Measurements from ENCODE around the gene CALHM3. TPM values are rescaled to one million over a fixed set of nuclear protein-coding genes. Genes with fewer than 3 reads are reported as not detected.

CALHM3 gene
- total RNA-seq, 1 experiment from 2014 or later, result not detected

GRCh38 chr10:103451091-103451813 is 27.8 kb downstream of the CALHM3 start:
- DNase-seq (ENCODE audit: low spot score), result peak; percentile 56

DNA sequence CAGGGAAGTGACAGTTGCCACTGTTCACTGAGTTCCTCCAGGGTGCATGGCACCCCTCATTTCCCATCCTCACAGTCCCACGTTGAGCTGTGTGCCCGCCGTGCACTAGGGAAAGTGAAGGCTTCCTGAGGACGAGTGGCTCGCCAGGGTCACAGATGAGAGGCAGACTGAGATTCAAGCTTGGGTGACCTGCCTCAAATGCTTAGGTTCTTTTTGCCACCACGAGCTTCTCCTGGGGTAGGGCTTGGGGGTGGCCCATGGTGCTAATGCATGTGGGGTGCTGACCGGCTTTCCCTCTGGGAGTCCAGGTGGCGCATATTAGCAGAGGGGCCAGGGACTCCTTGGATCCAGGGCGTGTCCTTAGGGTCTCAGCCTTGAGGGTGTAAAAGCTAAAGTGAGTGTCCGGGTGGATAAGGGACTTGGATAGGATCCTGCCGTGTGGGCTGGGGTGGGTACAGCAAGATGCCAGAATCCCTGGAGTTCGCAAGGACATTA is 28.8 kb downstream of the CALHM3 start:
- DNase-seq (ENCODE audit: low spot score), result no peak

DNA sequence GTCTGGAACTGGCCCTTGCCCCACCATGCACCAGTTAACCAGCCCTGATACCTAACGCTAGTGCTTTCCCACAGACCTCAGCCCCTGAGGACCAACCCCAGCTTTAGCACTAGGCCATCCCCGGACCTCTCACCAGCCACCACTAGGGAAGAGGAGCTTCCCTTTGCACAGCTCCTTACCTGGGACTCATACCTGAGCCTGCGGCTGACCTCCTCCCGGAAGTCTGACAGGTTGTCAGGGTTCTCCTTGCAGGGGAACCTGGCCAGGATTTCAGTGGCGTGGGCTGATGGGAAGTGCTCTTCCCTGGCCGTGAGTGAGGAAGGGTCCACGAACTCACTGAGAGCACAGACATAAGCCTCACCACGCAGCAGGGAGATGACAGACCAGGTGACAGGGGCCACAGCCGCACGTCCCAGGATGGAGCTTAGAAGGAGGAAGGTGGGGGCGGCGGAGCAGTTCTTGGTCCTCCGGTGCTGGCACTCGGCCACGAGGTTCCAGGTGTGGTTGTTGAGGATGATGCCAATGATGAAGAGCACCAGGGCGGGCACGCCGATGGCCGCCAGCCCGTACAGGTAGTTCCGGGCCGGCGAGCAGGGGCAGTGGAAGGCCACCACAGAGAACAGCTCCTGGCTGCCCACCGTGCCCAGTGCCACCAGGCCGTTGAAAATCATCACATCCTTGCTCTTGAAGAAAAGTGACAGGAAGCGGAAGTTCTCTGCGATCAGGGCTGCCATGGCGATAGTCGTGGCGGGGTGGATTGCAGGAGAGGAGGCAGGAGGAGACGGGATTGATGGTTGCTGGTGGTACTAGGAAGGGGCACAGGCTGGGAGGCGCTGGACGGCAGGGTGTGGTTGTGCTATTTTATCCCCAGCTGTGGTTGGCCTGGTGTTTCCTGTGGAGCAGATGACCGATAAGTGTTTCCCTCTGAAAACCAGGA is 29.6 kb downstream of the CALHM3 start:
- DNase-seq (ENCODE audit: low spot score), result no peak

DNA sequence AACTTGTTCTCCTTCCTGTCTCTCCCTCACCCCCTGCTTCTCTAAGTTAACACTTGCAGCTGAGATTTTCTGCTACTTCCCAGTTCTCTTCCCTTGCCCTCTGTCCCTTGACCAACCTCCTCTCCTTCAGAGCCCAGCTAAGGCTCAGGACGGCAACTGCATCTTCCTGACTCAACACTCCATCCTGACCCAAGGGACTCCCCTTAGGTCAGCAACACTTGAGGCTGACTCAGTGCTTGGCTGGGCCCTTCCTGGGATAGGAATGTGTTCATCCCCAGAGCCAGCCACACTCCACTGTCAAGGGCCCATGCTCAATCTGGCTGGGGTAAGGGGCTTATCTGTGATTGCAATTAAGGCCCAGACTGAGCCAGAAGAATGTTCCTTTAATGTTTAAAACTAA is 30.3 kb downstream of the CALHM3 start:
- DNase-seq (ENCODE audit: low spot score), result no peak

DNA sequence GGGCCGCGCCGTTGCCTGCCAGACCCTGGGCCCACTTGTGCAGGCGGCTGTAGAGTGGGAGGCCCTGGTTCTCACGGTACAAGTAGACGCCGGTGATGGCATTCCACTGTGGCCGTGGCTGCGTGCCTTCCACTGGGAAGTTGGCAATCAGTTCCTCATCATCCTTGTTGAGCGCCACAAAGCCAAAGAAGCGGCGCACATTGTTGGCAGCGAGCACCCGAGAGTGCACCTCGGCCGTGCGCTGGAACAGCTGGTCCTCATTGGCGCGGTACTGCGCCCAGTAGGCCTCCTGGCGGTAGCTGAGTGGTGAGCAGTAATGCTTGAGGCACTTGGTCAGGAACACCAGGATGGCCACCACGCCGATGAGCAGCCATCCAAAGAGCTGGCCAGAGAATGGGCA is 31.9 kb downstream of the CALHM3 start:
- no peak for DNase-seq (ENCODE audit: low spot score)

DNA sequence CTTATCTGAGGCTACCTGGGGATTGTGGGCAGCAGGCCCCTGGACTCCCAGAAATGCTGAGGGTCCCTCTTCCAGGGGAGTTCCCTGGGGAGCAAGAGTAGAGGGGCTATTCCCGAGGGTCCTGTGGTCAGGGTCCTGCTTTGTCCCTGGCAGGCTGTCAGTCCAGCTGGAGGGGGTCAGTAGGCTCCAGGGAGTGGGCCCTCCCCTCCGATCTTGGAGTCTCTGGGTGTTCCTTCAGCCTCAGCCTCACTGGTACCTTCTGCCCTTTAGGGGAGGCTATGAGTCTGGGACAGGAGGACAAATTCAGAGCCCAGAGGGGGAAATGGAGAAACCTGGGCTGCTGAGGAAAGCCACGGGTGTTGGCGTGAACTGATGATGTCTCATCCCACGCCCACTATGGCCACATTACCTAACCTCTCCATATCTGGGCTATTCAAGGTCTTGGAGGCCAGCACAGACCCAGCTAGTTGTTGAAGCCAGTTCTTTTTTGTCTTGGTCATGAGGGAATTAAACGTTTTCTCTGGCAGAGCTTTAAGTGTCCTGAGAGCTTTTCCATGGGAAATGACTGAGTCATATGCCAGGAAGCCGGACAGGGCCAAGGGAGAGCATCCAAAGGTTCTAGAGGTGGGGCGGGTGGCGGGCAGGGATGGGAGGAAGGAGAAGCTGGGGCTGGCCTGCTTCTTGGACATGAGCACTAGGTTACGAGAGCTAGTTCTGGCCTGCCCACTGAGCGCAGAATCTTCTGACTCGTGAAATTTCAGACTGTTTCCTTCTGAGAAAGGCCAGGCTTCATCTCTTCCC is 33.1 kb downstream of the CALHM3 start:
- DNase-seq (ENCODE audit: low spot score), result no peak

DNA sequence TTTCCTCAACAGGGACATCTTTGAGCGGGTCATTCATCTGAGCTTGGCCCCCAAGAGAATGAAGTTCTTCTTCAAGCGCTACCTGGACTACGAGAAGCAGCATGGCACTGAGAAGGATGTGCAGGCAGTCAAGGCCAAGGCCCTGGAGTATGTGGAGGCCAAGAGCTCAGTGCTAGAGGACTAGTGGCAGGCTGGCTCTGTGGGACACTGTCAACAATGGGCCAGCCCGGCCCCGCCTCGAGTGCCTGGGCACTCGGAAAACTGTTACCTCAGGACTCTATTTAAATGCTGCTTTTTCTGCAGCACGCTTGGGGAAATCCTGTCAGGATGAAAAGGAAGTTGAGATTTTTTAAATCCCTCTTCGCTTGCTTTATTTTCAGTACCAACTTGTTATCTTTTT is 33.7 kb downstream of the CALHM3 start:
- DNase-seq (ENCODE audit: low spot score), result no peak

GRCh38 chr10:103444478-103444877 is 34.6 kb downstream of the CALHM3 start:
- DNase-seq (ENCODE audit: low spot score), result no peak

GRCh38 chr10:103443475-103444185 is 35.4 kb downstream of the CALHM3 start:
- no peak for DNase-seq (ENCODE audit: low spot score)

GRCh38 chr10:103442031-103442461 is 37.0 kb downstream of the CALHM3 start:
- no peak for DNase-seq (ENCODE audit: low spot score)

DNA sequence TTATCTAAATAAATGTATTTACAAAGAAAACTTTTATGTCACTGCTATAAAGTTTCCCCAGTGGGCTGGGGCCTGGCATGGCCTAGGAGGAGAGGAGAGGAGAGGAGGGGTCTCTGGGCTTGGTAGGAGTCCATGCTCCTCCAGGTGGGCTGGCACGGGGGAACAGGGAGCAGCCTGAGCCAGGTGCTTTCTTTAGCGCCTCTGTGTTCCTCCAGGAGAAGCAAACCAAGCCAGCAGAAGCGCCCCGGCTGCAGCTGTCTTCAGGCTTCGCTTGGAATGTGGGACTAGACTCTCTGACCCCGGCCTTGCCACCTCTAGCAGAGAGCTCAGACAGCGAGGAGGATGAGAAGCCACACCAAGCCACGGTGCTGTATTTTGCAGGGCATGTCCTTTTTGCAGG is 37.4 kb downstream of the CALHM3 start:
- DNase-seq (ENCODE audit: low spot score), result no peak

DNA sequence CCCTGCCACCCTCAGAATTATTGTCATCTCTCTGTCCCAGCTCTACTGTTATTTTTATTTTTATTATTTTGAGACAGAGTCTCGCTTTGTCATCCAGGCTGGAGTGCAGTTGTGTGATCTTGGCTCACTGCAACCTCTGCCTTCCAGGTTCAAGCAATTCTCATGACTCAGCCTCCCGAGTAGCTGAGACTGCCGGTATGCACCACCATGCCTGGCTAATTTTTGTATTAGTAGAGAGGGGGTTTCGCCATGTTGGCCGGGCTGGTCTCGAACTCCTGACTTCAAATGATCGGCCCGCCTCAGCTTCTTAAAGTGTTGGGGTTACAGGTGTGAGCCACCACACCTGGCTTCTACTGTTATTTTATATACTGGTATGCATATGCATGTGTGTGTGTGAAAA is 37.8 kb downstream of the CALHM3 start:
- DNase-seq (ENCODE audit: low spot score), result no peak

DNA sequence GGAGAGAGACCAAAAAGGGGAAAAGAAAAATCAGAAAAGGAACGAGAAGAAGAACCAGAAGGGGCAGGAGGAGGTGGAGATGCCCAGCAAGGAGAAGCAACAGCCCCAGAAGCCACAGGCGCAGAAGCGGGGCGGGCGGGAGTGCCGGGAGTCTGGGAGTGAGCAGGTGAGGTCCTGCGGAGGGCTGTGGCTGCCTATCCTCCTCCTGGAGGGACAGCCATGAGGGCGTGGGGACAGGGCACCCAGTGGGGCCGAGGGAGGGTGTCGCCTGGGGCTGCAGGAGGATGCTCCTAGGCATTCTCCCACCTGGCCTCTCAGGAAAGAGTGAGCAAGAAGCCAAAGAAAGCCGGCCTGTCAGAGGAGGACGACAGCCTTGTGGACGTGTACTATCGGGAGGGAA is 38.6 kb downstream of the CALHM3 start:
- no peak for DNase-seq (ENCODE audit: low spot score)

- DNase-seq (ENCODE audit: low spot score), result no peak
Measured at GRCh38 chr10:103439776-103440175, 39.3 kb downstream of the CALHM3 start.

GRCh38 chr10:103433858-103434257 is 45.2 kb downstream of the CALHM3 start:
- DNase-seq (ENCODE audit: low spot score), result no peak

- DNase-seq (ENCODE audit: low spot score), result no peak
Measured at GRCh38 chr10:103431902-103432301, 47.1 kb downstream of the CALHM3 start.

DNA sequence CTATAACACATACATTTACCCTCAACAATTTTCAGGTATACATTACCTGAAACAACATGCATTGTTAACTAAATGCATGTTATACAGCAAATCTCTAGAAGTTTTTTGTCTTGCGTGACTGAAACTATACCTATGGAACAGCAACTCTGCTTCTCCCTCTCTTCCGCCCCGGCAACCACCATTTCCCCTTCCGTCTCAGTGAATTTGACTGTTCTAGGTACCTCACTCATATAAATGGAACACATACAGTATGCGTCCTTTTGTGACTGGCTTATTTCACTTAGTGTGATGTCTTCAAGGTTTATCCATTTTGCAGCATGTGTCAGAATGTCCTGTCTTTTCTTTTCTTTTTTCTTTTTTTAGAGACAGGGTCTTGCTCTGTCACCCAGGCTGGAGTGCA is 49.4 kb downstream of the CALHM3 start:
- no peak for DNase-seq (ENCODE audit: low spot score)

GRCh38 chr10:103428989-103429643 is 49.9 kb downstream of the CALHM3 start:
- DNase-seq (ENCODE audit: low spot score), result no peak

DNA sequence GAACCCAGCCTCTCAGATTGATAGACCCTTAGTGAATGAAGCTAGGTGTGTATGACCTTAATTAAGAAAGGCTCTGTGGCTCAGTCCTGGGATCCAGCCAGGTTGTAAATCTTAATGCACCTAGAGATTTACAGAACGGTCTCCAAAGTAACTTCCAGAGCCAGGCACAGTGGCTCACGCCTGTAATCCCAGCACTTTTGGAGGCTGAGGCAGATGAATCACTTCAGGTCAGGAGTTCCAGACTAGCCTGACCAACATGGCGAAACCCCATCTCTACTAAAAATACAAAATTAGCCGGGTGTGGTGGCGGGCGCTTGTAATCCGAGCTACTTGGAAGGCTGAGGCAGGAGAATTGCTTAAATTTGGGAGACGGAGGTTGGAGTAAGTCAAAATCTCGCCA is 51.2 kb downstream of the CALHM3 start:
- no peak for DNase-seq (ENCODE audit: low spot score)

DNA sequence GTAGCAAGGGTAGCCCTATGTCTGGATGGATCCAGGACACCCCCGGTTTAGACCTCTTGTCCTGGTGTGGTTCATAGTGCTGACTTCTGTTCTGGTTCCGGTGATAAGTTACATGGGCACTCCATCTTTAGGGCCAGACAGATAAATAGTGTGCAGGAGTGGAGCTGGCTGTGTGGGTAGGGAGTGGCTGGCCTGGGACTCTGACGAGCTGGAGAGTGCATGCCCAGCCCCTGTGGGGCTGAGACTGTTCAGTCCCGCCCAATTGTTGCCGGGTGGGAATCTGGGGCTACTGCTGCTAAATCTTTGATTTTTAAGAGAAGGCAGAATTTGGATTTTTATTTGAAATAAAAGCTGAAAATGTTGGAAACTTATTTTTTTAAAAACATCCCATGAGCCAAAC is 55.3 kb downstream of the CALHM3 start:
- no peak for DNase-seq (ENCODE audit: low spot score)
